BE2C (cell line): ENCODE measurements around the gene LRRC26.

ENCODE experiments used
- DNase-seq: peaks from one replicate; pipeline ENCODE4 v3.0.0-alpha.2; 2020
- H3K27me3 ChIP-seq: fragments of 250-450 bp; sonication (Bioruptor Pico); 2 replicates; pipeline ENCODE4 v1.5.1; 2020; ENCODE audit warnings: mild to moderate bottlenecking
- H3K36me3 ChIP-seq: fragments of 250-450 bp; sonication (Bioruptor Pico); 2 replicates; pipeline ENCODE4 v1.5.1; 2020; ENCODE audit warnings: mild to moderate bottlenecking
- H3K4me1 ChIP-seq: fragments of 250-450 bp; sonication (Bioruptor Pico); 2 replicates; pipeline ENCODE4 v1.5.1; 2020
- H3K4me3 ChIP-seq: 2 replicates; pipeline ENCODE4 v1.5.1; 2011; ENCODE audit warnings: low read depth, low read length
- H3K9me3 ChIP-seq: fragments of 250-450 bp; sonication (Bioruptor Pico); 2 replicates; pipeline ENCODE4 v1.5.1; 2020
- TF ChIP-seq, protein P1 (sequence below): IDR thresholded peaks from 2 replicates; pipeline ENCODE4 v1.5.1; 2012; ENCODE audit warnings: mild to moderate bottlenecking, low read depth, low read length

The LRRC26 gene

DNA sequence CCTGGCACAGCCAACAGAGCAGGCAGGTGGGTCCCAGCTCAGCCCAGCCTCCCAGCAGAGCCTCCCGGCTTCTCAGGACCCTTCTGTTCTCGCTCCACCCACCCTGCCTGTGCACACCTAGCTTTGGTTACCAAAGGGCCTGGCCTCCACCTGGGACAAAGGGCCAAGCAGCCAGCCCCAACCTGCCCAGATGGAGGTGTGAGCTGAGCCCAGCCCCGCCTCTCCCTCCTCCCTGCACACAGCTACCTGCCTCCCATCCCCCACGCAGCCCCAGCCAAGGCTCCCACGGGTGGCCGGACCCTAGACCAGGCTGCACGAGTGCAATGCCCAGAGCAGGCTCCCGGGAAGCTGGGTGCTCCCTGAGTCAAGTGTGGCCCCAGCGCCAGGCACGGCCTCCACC is 25.1 kb upstream of the LRRC26 start:
- H3K27me3 ChIP-seq = no peaks in the 10 kb centered on the region
- no peaks in the 10 kb centered on the region for H3K9me3 ChIP-seq
- peaks cover 6% of the 10 kb centered on the region for H3K4me1 ChIP-seq

DNA sequence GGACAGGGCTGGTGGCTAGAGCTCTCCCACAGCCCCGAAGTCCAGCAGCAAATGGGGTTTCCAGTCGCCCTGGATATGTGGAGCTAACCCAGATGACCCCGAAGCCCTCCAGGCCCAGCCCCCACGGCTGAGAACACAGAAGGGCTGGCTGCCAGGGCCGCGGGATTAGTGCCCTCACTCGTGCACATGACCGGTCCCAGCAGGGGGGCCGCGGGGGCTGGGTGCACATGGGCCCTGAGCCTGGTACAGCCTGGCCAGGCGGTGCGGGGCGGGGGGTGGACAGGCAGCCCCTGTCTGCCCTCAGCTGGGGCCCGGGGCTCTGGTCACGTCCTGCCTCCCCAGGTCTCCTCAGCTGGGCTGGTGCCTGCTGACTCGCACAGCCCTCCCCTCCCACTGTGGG is 24.5 kb upstream of the LRRC26 start:
- no peaks in the 10 kb centered on the region for H3K9me3 ChIP-seq
- TF ChIP-seq, protein P1, sequence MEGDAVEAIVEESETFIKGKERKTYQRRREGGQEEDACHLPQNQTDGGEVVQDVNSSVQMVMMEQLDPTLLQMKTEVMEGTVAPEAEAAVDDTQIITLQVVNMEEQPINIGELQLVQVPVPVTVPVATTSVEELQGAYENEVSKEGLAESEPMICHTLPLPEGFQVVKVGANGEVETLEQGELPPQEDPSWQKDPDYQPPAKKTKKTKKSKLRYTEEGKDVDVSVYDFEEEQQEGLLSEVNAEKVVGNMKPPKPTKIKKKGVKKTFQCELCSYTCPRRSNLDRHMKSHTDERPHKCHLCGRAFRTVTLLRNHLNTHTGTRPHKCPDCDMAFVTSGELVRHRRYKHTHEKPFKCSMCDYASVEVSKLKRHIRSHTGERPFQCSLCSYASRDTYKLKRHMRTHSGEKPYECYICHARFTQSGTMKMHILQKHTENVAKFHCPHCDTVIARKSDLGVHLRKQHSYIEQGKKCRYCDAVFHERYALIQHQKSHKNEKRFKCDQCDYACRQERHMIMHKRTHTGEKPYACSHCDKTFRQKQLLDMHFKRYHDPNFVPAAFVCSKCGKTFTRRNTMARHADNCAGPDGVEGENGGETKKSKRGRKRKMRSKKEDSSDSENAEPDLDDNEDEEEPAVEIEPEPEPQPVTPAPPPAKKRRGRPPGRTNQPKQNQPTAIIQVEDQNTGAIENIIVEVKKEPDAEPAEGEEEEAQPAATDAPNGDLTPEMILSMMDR = no peak
- H3K27me3 ChIP-seq = no peaks in the 10 kb centered on the region
- no peak overlapping the region for H3K4me3 ChIP-seq
- no peak for DNase-seq
- H3K4me1 ChIP-seq = peaks cover 5% of the 10 kb centered on the region
- H3K36me3 ChIP-seq = peaks cover 4% of the 10 kb centered on the region; the same call in 1 of the 2 replicates

More for the DNA sequence above, 25.1 kb upstream of the LRRC26 start:
- DNase-seq = no peak
- peaks cover 4% of the 10 kb centered on the region; the same call in 1 of the 2 replicates for H3K36me3 ChIP-seq
- H3K4me3 ChIP-seq = no peak overlapping the region
- TF ChIP-seq, protein P1 = no peak

DNA sequence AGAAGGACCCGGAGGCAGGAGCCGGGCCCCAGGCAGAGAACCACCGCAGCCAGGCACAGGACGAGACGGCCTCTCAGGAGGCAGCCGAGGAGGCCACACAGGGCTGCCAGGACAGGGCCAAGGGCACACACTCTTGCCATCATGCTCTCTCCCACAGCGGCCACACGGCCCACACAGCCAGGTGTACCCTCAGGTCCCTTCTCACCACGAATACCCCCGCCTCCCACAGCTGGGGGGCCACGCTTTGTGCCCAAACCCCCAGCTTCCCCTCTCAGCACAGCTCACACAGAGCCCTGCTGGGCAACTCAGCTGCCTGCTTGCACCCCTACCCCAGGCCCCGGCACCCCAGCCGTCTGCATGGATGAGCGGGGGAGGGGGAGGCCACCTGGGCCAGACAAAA is 23.9 kb upstream of the LRRC26 start:
- DNase-seq = no peak
- H3K36me3 ChIP-seq = peaks cover 4% of the 10 kb centered on the region; the same call in 1 of the 2 replicates
- peaks cover 4% of the 10 kb centered on the region for H3K4me1 ChIP-seq
- H3K27me3 ChIP-seq = no peaks in the 10 kb centered on the region
- no peak overlapping the region for H3K4me3 ChIP-seq
- TF ChIP-seq, protein P1 = no peak
- H3K9me3 ChIP-seq = no peaks in the 10 kb centered on the region

DNA sequence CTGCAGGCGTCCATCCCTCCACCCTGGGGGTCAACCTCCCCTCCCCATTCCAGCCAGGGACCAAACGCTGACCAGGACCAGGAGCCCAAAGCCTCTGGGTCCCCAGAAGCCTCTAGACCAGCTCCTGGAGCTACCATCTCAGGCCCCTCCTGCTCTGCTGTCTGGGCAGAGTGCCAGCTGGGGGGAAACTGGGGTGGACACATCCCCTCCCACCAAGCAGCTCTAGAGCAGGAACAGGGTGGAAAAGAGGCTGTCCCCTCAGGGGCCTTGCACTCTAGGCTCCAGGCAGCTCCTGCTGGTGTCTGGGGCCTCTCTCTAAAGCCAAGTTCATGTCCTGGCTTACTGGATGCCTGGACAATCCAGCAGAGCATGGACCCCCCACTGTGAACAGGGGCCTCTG is 23.0 kb upstream of the LRRC26 start:
- peaks cover 4% of the 10 kb centered on the region for H3K4me1 ChIP-seq
- peaks cover 4% of the 10 kb centered on the region; the same call in 1 of the 2 replicates for H3K36me3 ChIP-seq
- H3K9me3 ChIP-seq = no peaks in the 10 kb centered on the region
- H3K4me3 ChIP-seq = no peak overlapping the region
- DNase-seq = no peak
- no peaks in the 10 kb centered on the region for H3K27me3 ChIP-seq
- TF ChIP-seq, protein P1 = no peak

DNA sequence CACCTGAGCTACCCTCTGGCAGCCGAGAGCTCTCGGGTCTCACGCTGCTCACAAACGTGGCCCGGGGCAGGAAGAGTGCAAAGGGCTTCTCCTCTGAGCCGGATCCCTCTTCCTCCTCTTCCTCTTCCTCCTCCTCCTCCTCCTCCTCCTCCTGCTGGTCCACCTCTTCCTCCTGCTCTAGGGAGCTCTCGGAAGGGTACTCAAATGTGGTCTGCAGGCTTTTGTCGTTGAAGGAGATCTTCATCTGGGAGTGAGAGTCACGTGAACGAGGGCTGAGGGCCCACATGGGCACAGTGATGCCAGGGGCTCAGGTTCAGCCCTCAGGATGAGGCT is 22.6 kb upstream of the LRRC26 start:
- no peak for DNase-seq
- Histone ChIP-seq H3K9me3 (no peaks in the 10 kb centered on the region), H3K4me3 (no peak overlapping the region), H3K4me1 (peaks cover 4% of the 10 kb centered on the region), H3K36me3 (peaks cover 4% of the 10 kb centered on the region; the same call in 1 of the 2 replicates), H3K27me3 (no peaks in the 10 kb centered on the region)
- TF ChIP-seq, protein P1 = no peak

DNA sequence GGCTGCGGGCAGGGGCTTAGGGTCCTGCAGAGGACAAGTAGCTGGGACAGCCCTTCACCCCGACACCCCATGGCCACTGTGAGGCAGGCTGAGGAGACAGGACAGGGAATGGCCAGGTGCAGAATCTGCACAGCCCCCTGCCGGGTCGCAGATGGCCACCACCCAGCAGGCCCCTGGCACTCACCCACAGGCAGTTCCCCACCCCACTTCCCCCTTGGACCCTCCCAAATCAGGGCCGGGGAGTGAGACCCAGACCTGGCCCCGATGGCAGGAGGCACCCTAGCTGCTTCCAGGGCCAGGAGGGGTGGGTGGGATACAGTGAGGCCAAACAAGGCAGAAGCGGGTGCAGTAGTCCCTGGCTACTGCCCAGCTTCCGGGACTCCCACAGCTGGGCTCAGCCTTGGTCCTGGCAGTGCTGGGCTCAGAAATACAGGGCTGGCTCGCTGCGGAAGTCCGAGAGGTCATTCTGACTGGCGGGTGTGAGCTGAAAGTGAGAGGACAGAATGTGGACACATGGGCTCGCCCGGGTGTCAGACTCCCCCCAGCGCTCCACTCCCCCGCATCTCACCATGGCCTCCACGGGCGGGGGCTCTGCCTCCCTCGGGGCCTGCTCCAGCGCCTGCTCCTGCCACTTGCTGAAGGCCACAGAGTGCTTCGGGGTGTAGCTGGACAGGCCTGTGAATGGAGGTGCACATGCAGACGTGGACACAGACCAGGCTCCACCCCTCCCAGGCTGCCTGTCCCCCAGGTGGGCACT is 22.0 kb upstream of the LRRC26 start:
- H3K4me3 ChIP-seq = no peak overlapping the region
- H3K4me1 ChIP-seq = peaks cover 4% of the 10 kb centered on the region
- no peaks in the 10 kb centered on the region for H3K27me3 ChIP-seq
- H3K36me3 ChIP-seq = peaks cover 4% of the 10 kb centered on the region; the same call in 1 of the 2 replicates
- TF ChIP-seq, protein P1 = no peak
- no peaks in the 10 kb centered on the region for H3K9me3 ChIP-seq
- no peak for DNase-seq
